Heart left ventricle (tissue), 16 donors: ENCODE measurements around the gene HMGB1. TPM values are rescaled to one million over a fixed set of nuclear protein-coding genes. Genes with fewer than 3 reads are reported as not detected.

Experiments
- ATAC-seq, 4 donors: fragments of 200-7000 bp; cut with Tn5 transposase; one replicate each; pipeline ENCODE4 v1.9.1; 2020 to 2022; ENCODE audit warnings: moderate library complexity in 4 of 4, mild to moderate bottlenecking in 3 of 4, moderate number of reproducible peaks in 1 of 4
- DNase-seq, 5 donors: peaks; one replicate each; pipeline ENCODE4 v3.0.0-alpha.2; 2020
- H3K27ac ChIP-seq, 12 donors: fragments of 200-600 bp; sonication (generic) in 4 of 12; one replicate each; pipeline versions ENCODE4 v1.5.0 to v1.8.0; 2016 to 2022; ENCODE audit warnings: mild to moderate bottlenecking in 2 of 12
- H3K27me3 ChIP-seq, 9 donors: fragments of 200-600 bp; sonication (generic) in 2 of 9; one replicate each; pipeline versions ENCODE4 v1.5.1 to v1.8.0; 2016 to 2022; ENCODE audit warnings: mild to moderate bottlenecking in 3 of 9
- H3K36me3 ChIP-seq, 9 donors: fragments of 200-600 bp; sonication (generic) in 2 of 9; one replicate each; pipeline versions ENCODE4 v1.5.0 to v1.8.0; 2018 to 2022; ENCODE audit warnings: mild to moderate bottlenecking in 2 of 9
- H3K4me1 ChIP-seq, 12 donors: fragments of 200-600 bp; sonication (generic) in 4 of 12; one replicate each; pipeline versions ENCODE4 v1.5.0 to v1.8.0; 2016 to 2022; ENCODE audit warnings: mild to moderate bottlenecking in 3 of 12
- H3K4me3 ChIP-seq, 12 donors: fragments of 200-600 bp; sonication (generic) in 4 of 12; one replicate each; pipeline versions ENCODE4 v1.5.0 to v1.8.0; 2017 to 2022; ENCODE audit warnings: mild to moderate bottlenecking in 9 of 12, moderate library complexity in 4 of 12
- H3K9me3 ChIP-seq, 12 donors: fragments of 200-600 bp; sonication (generic) in 4 of 12; one replicate each; pipeline versions ENCODE4 v1.5.0 to v1.8.0; 2016 to 2022; ENCODE audit warnings: mild to moderate bottlenecking in 1 of 12
- CTCF ChIP-seq, 12 donors: fragments of 200-600 bp; sonication (generic) in 4 of 12; IDR thresholded peaks; one replicate each; pipeline versions ENCODE4 v1.5.0 to v1.8.0; 2018 to 2022; ENCODE audit warnings: antibody characterized with exemption in 12 of 12, mild to moderate bottlenecking in 5 of 12
- POLR2A ChIP-seq, 2 donors: fragments of 450-650 bp; IDR thresholded peaks; one replicate each; pipeline ENCODE4 v1.6.1; 2017; ENCODE audit warnings: antibody characterized with exemption in 2 of 2, mild to moderate bottlenecking in 2 of 2, moderate library complexity in 2 of 2
- WGBS, 4 donors: extraction: QIAGEN DNeasy Blood & Tissue Kit in 2 of 4; methylation state at CpG; one replicate each; pipeline versions ENCODE4 v1.1.5 to v1.1.7; 2013 to 2018; 5-methylcytosine and 5-hydroxymethylcytosine counted together
- intact Hi-C, 10 donors: fragments of 100-400 bp; cut with DNase I; formaldehyde crosslinking; loops; one replicate each; pipeline versions ENCODE4 v1.11.1 to v1.14.2; 2022
- polyA plus RNA-seq, 2 donors: library from polyadenylated mRNA; stranded (reverse); fragments of 200-250 nt; gene quantifications; one replicate each; pipeline ENCODE4 v1.2.3, GENCODE V29; 2013
- total RNA-seq, 9 donors: library from RNA; depleted of rRNA in 2 of 9; stranded (reverse); fragments of >200 nt in 2 of 9; fragmentation: NEBNext Ultra II Directional in 3 of 9; extraction: Animal tissue kit (Norgen Biotek cat#: 25700) in 3 of 9; gene quantifications; one replicate each; pipeline versions ENCODE4 v1.1.0 to v1.2.4, GENCODE V29; 2016 to 2023
- donor health status: ischemic (EF 13 %, LVEDD 7.1; RV severe dilation, severe dysfunction).
- donor health status: healthy with polysubstance abuse.
- donor health status: DM: no; HTN: yes; CAD: no.
- donor health status: DM: no; HTN: no; CAD: no.
- donor health status: ischemic (EF 25% LVEDD 6.9; RV normal size, moderate dysfunction).
- donor health status: ischemic (EF 25% LVEDD 5.7; RV mildly dilated, moderate dysfunction).
- donor health status: healthy.
- donor health status: DM: yes; HTN: yes; CAD: no.
- donor health status: ischemic (EF 35%, LVEDD 5.7; RV mildly dilated, moderate dysfunction).
- donor health status: nonischemic (EF 11% LVEDD 7.7; RV severe dilation, severe dysfunction).
- donor health status: DM: yes; HTN: yes; CAD: no.
- donor health status: PGD.
- donor health status: ischemic (EF 29% LVEDD 5.4; RV normal size, mild dysfunction).
- donor health status: nonischemic (EF 23%, LVEDD 6.1; RV moderate dilation, normal function).

Gene HMGB1
- total and polyA plus RNA-seq, 11 donors, result 137 to 361 (median 177) TPM

GRCh38 chr13:30486230-30487074 is 20.7 kb upstream of the HMGB1 start:
- intact Hi-C loops, result no loop called here
- DNase-seq (no peak), ATAC-seq (peak in 2 of 4 donors; percentile 24 to 44)
- no peaks in the 10 kb centered on the region for H3K9me3 ChIP-seq
- peaks cover 0 to 8% (median 0%) of the 10 kb centered on the region in 12 donors for H3K4me1 ChIP-seq
- H3K27ac ChIP-seq, result no peak overlapping the region
- H3K27me3 ChIP-seq, result no peaks in the 10 kb centered on the region
- TF ChIP-seq CTCF (IDR thresholded peaks at IDR 0.05) (no peak), POLR2A (IDR thresholded peaks at IDR 0.05) (no peak)
- no peaks in the 10 kb centered on the region for H3K36me3 ChIP-seq
- WGBS, 4 donors, result 73 to 81% (median 76%) methylated on average over 10 to 11 of the region's 11 CpGs
- no peak overlapping the region for H3K4me3 ChIP-seq

GRCh38 chr13:30481241-30481760 is 15.6 kb upstream of the HMGB1 start:
- H3K4me1 ChIP-seq, result peaks cover 0 to 1% (median 0%) of the 10 kb centered on the region in 12 donors
- H3K27ac ChIP-seq, result no peak overlapping the region
- whole genome bisulfite sequencing, 4 donors, result 90 to 96% (median 94%) methylated on average over 8 of the region's 8 CpGs
- intact Hi-C loops, result no loop called here
- H3K27me3 ChIP-seq, result no peaks in the 10 kb centered on the region
- no peak for ATAC-seq
- no peak overlapping the region for H3K4me3 ChIP-seq
- no peak for TF ChIP-seq CTCF (IDR thresholded peaks at IDR 0.05)
- TF ChIP-seq POLR2A (IDR thresholded peaks at IDR 0.05), result no peak
- no peak for DNase-seq
- no peaks in the 10 kb centered on the region for H3K9me3 ChIP-seq
- H3K36me3 ChIP-seq, result no peaks in the 10 kb centered on the region

- H3K27me3 ChIP-seq, result no peaks in the 10 kb centered on the region
- no peak for DNase-seq
- WGBS, 4 donors, result 86 to 92% (median 90%) methylated on average over 6 of the region's 6 CpGs
- H3K9me3 ChIP-seq, result no peaks in the 10 kb centered on the region
- TF ChIP-seq CTCF (IDR thresholded peaks at IDR 0.05) (no peak), POLR2A (IDR thresholded peaks at IDR 0.05) (no peak)
- H3K36me3 ChIP-seq, result no peaks in the 10 kb centered on the region
- no peak overlapping the region for H3K27ac ChIP-seq
- intact Hi-C loops, result no loop called here
- H3K4me3 ChIP-seq, result no peak overlapping the region
- H3K4me1 ChIP-seq, result no peaks in the 10 kb centered on the region
- ATAC-seq, result no peak
Measured at GRCh38 chr13:30480292-30480950, 14.7 kb upstream of the HMGB1 start.

GRCh38 chr13:30479883-30480219 is 14.1 kb upstream of the HMGB1 start:
- no peak for DNase-seq
- Histone ChIP-seq H3K36me3 (no peaks in the 10 kb centered on the region), H3K4me1 (no peaks in the 10 kb centered on the region), H3K9me3 (no peaks in the 10 kb centered on the region), H3K27me3 (no peaks in the 10 kb centered on the region), H3K27ac (no peak overlapping the region), H3K4me3 (no peak overlapping the region)
- no peak for ATAC-seq
- 97 to 100% (median 99%) methylated on average over 1 of the region's 1 CpG for WGBS, 4 donors
- intact Hi-C loops, result loop anchor here in 2 of 10 donors (10.0 kb wide), 1 partner anchor 85 kb away; no protein-coding TSS in a partner anchor
- TF ChIP-seq CTCF (IDR thresholded peaks at IDR 0.05), result no peak
- no peak for TF ChIP-seq POLR2A (IDR thresholded peaks at IDR 0.05)
